H9 (cell line): Measurements from ENCODE around the gene DDI2. TPM values are rescaled to one million over a fixed set of nuclear protein-coding genes. Genes with fewer than 3 reads are reported as not detected.
A peak's percentile ranks its signal among the peaks of the same experiment; 100 is the strongest.

Source experiments
- DNase-seq: peaks from one replicate; pipeline ENCODE4 v3.0.0-alpha.2; 2017
- H2AFZ ChIP-seq: one replicate; pipeline ENCODE4 v1.6.1; 2013; ENCODE audit warnings: mild to moderate bottlenecking, low read length, control low read depth, moderate library complexity
- H2AK5ac ChIP-seq: 2 replicates; pipeline ENCODE4 v1.6.1; 2013; ENCODE audit warnings: low read length, control low read depth, mixed read lengths; ENCODE audit not compliant: insufficient read length
- H2BK120ac ChIP-seq: one replicate; pipeline ENCODE4 v1.6.1; 2013; ENCODE audit warnings: low read depth, mild to moderate bottlenecking, low read length, control low read depth, inconsistent platforms; ENCODE audit not compliant: poor library complexity, severe bottlenecking
- H2BK12ac ChIP-seq: 2 replicates; pipeline ENCODE4 v1.6.1; 2013; ENCODE audit warnings: low read length, control low read depth, mixed read lengths, low read depth; ENCODE audit not compliant: insufficient read length
- H2BK15ac ChIP-seq: 2 replicates; pipeline ENCODE4 v1.6.1; 2013; ENCODE audit warnings: low read depth, low read length, control low read depth
- H2BK20ac ChIP-seq: one replicate; pipeline ENCODE4 v1.6.1; 2013; ENCODE audit warnings: low read depth, mild to moderate bottlenecking, low read length, control low read depth, inconsistent platforms; ENCODE audit not compliant: poor library complexity, severe bottlenecking
- H2BK5ac ChIP-seq: 2 replicates; pipeline ENCODE4 v1.6.1; 2013; ENCODE audit warnings: low read length, control low read depth, mixed read lengths; ENCODE audit not compliant: insufficient read length
- H3K14ac ChIP-seq: 2 replicates; pipeline ENCODE4 v1.6.1; 2013; ENCODE audit warnings: low read length, control low read depth; ENCODE audit not compliant: insufficient read depth
- H3K18ac ChIP-seq: 2 replicates; pipeline ENCODE4 v1.6.1; 2013; ENCODE audit warnings: low read depth, mild to moderate bottlenecking, mixed read lengths, low read length, control low read depth; ENCODE audit not compliant: insufficient read length
- H3K23ac ChIP-seq: 2 replicates; pipeline ENCODE4 v1.6.1; 2013; ENCODE audit warnings: low read length, control low read depth, mixed read lengths, low read depth; ENCODE audit not compliant: insufficient read length
- H3K23me2 ChIP-seq: 2 replicates; pipeline ENCODE4 v1.6.1; 2013; ENCODE audit warnings: low read depth, mild to moderate bottlenecking, mixed read lengths, low read length, control low read depth; ENCODE audit not compliant: insufficient read length, poor library complexity, severe bottlenecking
- H3K27ac ChIP-seq: 2 replicates; pipeline ENCODE4 v1.5.1; 2013; ENCODE audit warnings: low read length, control low read depth, mixed read lengths, low read depth; ENCODE audit not compliant: insufficient read length
- H3K27me3 ChIP-seq: 2 replicates; pipeline ENCODE4 v1.6.1; 2013; ENCODE audit warnings: low read length, control low read depth, inconsistent platforms; ENCODE audit not compliant: insufficient read depth
- H3K4ac ChIP-seq: 2 replicates; pipeline ENCODE4 v1.6.1; 2013; ENCODE audit warnings: low read depth, mild to moderate bottlenecking, control low read depth, inconsistent platforms, low read length, moderate library complexity
- H3K4me1 ChIP-seq: 2 replicates; pipeline ENCODE4 v1.6.1; 2013; ENCODE audit warnings: low read length, control low read depth, inconsistent platforms; ENCODE audit not compliant: insufficient read depth
- H3K4me2 ChIP-seq: 2 replicates; pipeline ENCODE4 v1.6.1; 2013; ENCODE audit warnings: low read length, control low read depth, mixed read lengths; ENCODE audit not compliant: insufficient read length, insufficient read depth
- H3K56ac ChIP-seq: 2 replicates; pipeline ENCODE4 v1.6.1; 2013; ENCODE audit warnings: low read depth, mild to moderate bottlenecking, mixed read lengths, low read length, control low read depth; ENCODE audit not compliant: insufficient read length
- H3K79me1 ChIP-seq: 2 replicates; pipeline ENCODE4 v1.6.1; 2013; ENCODE audit warnings: low read depth, mild to moderate bottlenecking, moderate library complexity, low read length, control low read depth, inconsistent platforms; ENCODE audit not compliant: insufficient read depth, poor library complexity, severe bottlenecking
- H3K79me2 ChIP-seq: 2 replicates; pipeline ENCODE4 v1.6.1; 2013; ENCODE audit warnings: low read length, control low read depth, inconsistent platforms; ENCODE audit not compliant: insufficient read depth
- H3K9ac ChIP-seq: 2 replicates; pipeline ENCODE4 v1.6.1; 2013; ENCODE audit warnings: low read length, control low read depth, mixed read lengths; ENCODE audit not compliant: insufficient read length; ENCODE audit errors: extremely low read depth
- H3K9me3 ChIP-seq: one replicate; pipeline ENCODE4 v1.6.1; 2013; ENCODE audit warnings: low read depth, low read length, inconsistent platforms; ENCODE audit not compliant: control insufficient read depth
- H3T11ph ChIP-seq: one replicate; pipeline ENCODE4 v1.6.1; 2013; ENCODE audit warnings: mild to moderate bottlenecking, low read length, control low read depth, inconsistent platforms
- H4K20me1 ChIP-seq: one replicate; pipeline ENCODE4 v1.6.1; 2013; ENCODE audit not compliant: control insufficient read depth, insufficient read length, insufficient read depth
- H4K5ac ChIP-seq: 2 replicates; pipeline ENCODE4 v1.6.1; 2013; ENCODE audit warnings: low read depth, mild to moderate bottlenecking, mixed read lengths, low read length, control low read depth; ENCODE audit not compliant: insufficient read length
- H4K8ac ChIP-seq: replicated peaks from 2 replicates; pipeline ENCODE4 v1.6.1; 2013; ENCODE audit warnings: low read length, control low read depth, mixed read lengths, low read depth; ENCODE audit not compliant: insufficient read length
- H4K91ac ChIP-seq: 2 replicates; pipeline ENCODE4 v1.6.1; 2013; ENCODE audit warnings: low read depth, mild to moderate bottlenecking, moderate library complexity, mixed read lengths, low read length, control low read depth; ENCODE audit not compliant: insufficient read length
- H3K27ac Mint-ChIP-seq, 3 experiments: 2 replicates in 2 of 3; 3 replicates in 1 of 3; pipeline ENCODE4 v1.8.0; 2020 to 2021; ENCODE audit warnings: mixed read lengths in 3 of 3, mild to moderate bottlenecking in 1 of 3, moderate library complexity in 1 of 3
- H3K27me3 Mint-ChIP-seq: 2 replicates; pipeline ENCODE4 v1.8.0; 2021; ENCODE audit warnings: low read depth, mild to moderate bottlenecking, moderate library complexity, mixed read lengths
- H3K36me3 Mint-ChIP-seq, 3 experiments: 2 replicates in 2 of 3; 3 replicates in 1 of 3; pipeline ENCODE4 v1.8.0; 2020 to 2021; ENCODE audit warnings: low read depth in 3 of 3, mixed read lengths in 3 of 3; ENCODE audit not compliant: insufficient read depth in 1 of 3
- H3K4me1 Mint-ChIP-seq, 2 experiments: 2 replicates each; pipeline ENCODE4 v1.8.0; 2020; ENCODE audit warnings: mixed read lengths in 2 of 2
- H3K4me3 Mint-ChIP-seq, 2 experiments: 2 replicates in 1 of 2; 3 replicates in 1 of 2; pipeline ENCODE4 v1.8.0; 2020 to 2021; ENCODE audit warnings: mild to moderate bottlenecking in 2 of 2, mixed read lengths in 2 of 2, moderate library complexity in 1 of 2
- H3K9me3 Mint-ChIP-seq, 2 experiments: 2 replicates in 1 of 2; 3 replicates in 1 of 2; pipeline ENCODE4 v1.8.0; 2020; ENCODE audit warnings: mild to moderate bottlenecking in 2 of 2, mixed read lengths in 2 of 2, moderate library complexity in 1 of 2
- WGBS: extraction: QIAGEN DNeasy Blood & Tissue Kit; methylation state at CpG from one replicate; pipeline ENCODE4 v1.1.7; 2013; ENCODE audit warnings: missing lambda C conversion rate, low lambda C conversion rate, mixed read lengths; ENCODE audit not compliant: insufficient read length; ENCODE audit errors: extremely low coverage; 5-methylcytosine and 5-hydroxymethylcytosine counted together
- total RNA-seq: library from RNA; stranded (reverse); gene quantifications from 2 replicates; pipeline ENCODE4 v1.2.1, GENCODE V29; 2021
- TF ChIP-seq, protein P1 (sequence below): fragments of 200-600 bp; sonication (generic); conservative IDR thresholded peaks from 3 replicates; pipeline ENCODE4 v1.8.0; 2021; ENCODE audit warnings: antibody characterized with exemption, mild to moderate bottlenecking

Gene DDI2
- total RNA-seq, 1 experiment from 2014 or later = 45.0 TPM

DNA sequence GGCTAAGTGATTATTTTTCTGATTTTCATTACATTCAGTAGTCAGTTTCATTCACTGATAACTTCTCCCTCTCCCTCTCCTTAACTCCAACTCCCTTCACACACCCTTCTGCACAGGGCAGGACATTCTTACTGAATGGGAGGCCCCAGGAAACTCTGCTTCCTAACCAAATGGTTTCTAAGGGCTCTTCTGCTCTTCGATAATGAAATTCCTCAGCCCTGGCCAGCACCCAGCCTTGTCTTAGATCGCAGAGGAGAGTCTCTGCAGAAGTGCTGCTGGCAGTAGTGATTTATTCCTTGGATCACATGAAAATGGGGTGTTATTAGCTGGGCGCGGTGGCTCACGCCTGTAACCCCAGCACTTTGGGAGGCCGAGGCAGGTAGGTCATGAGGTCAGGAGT lies 83.2 kb downstream of the DDI2 start:
- no peak overlapping the region for H4K91ac ChIP-seq
- peaks cover 3% of the 10 kb centered on the region in 2 experiments; a peak in 2 of 4 replicates for H3K4me1 Mint-ChIP-seq
- H3K9me3 ChIP-seq = no peaks in the 10 kb centered on the region
- H3K4me3 Mint-ChIP-seq = no peak overlapping the region
- H3K27me3 Mint-ChIP-seq = no peaks in the 10 kb centered on the region
- no peak overlapping the region for H3K4me2 ChIP-seq
- H2BK120ac ChIP-seq = no peak overlapping the region
- no peak overlapping the region for H2AK5ac ChIP-seq
- no peak overlapping the region for H3T11ph ChIP-seq
- peaks cover 6 to 20% (median 10%) of the 10 kb centered on the region in 3 experiments for H3K36me3 Mint-ChIP-seq
- no peaks in the 10 kb centered on the region for H3K27me3 ChIP-seq
- no peak overlapping the region for H3K14ac ChIP-seq
- H3K79me2 ChIP-seq = no peaks in the 10 kb centered on the region; the same call in 1 of the 2 replicates
- H3K27ac ChIP-seq = no peak overlapping the region
- H4K5ac ChIP-seq = no peak overlapping the region
- TF ChIP-seq, protein P1, sequence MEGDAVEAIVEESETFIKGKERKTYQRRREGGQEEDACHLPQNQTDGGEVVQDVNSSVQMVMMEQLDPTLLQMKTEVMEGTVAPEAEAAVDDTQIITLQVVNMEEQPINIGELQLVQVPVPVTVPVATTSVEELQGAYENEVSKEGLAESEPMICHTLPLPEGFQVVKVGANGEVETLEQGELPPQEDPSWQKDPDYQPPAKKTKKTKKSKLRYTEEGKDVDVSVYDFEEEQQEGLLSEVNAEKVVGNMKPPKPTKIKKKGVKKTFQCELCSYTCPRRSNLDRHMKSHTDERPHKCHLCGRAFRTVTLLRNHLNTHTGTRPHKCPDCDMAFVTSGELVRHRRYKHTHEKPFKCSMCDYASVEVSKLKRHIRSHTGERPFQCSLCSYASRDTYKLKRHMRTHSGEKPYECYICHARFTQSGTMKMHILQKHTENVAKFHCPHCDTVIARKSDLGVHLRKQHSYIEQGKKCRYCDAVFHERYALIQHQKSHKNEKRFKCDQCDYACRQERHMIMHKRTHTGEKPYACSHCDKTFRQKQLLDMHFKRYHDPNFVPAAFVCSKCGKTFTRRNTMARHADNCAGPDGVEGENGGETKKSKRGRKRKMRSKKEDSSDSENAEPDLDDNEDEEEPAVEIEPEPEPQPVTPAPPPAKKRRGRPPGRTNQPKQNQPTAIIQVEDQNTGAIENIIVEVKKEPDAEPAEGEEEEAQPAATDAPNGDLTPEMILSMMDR = no peak
- H4K20me1 ChIP-seq = no peaks in the 10 kb centered on the region
- H3K27ac Mint-ChIP-seq = peak overlapping the region in 1 of 3 experiments; percentile 50; a peak in 2 of 7 replicates
- no peak overlapping the region for H4K8ac ChIP-seq
- H3K79me1 ChIP-seq = no peaks in the 10 kb centered on the region
- DNase-seq = no peak
- no peak overlapping the region for H3K56ac ChIP-seq
- no peak overlapping the region for H2BK12ac ChIP-seq
- no peak overlapping the region for H2BK15ac ChIP-seq
- no peak overlapping the region for H3K23ac ChIP-seq
- WGBS = no CpG with 5 or more reads among the region's 6 CpGs
- H3K9ac ChIP-seq = no peak overlapping the region
- no peak overlapping the region for H3K4ac ChIP-seq
- no peak overlapping the region for H2BK20ac ChIP-seq
- H3K23me2 ChIP-seq = no peaks in the 10 kb centered on the region
- no peaks in the 10 kb centered on the region; the same call in 1 of the 2 replicates for H3K4me1 ChIP-seq
- H2AFZ ChIP-seq = no peak overlapping the region
- H2BK5ac ChIP-seq = no peak overlapping the region
- H3K9me3 Mint-ChIP-seq = no peaks in the 10 kb centered on the region
- H3K18ac ChIP-seq = no peak overlapping the region
